HepG2 (cell line): ENCODE results near the gene TCEA3. TPM values are rescaled to one million over a fixed set of nuclear protein-coding genes. Genes with fewer than 3 reads are reported as not detected.
A peak's percentile ranks its signal among the peaks of the same experiment; 100 is the strongest.

Experiments
- FOXK1 ChIP-seq: sonication (generic); formaldehyde crosslinking; IDR thresholded peaks from 2 replicates; pipeline ENCODE4 v1.4.0; 2020; ENCODE audit warnings: low read depth, missing genetic modification reagents, borderline replicate concordance
- GZF1 ChIP-seq: sonication (generic); formaldehyde crosslinking; IDR thresholded peaks from 2 replicates; pipeline ENCODE4 v1.5.1; 2020; ENCODE audit warnings: mild to moderate bottlenecking, missing genetic modification reagents
- HMG20A ChIP-seq: IDR thresholded peaks from 2 replicates; pipeline ENCODE4 v1.6.1; 2016; ENCODE audit warnings: borderline replicate concordance
- KLF16 ChIP-seq, 2 experiments: sonication (generic) in 1 of 2; formaldehyde crosslinking in 1 of 2; IDR thresholded peaks; 2 replicates each; pipeline versions ENCODE4 v1.6.1 to v1.8.0; 2016 to 2023; ENCODE audit warnings: missing genetic modification reagents in 2 of 2, missing compliant biosample characterization in 1 of 2
- MLXIP ChIP-seq: sonication (generic); formaldehyde crosslinking; IDR thresholded peaks from 2 replicates; pipeline ENCODE4 v1.9.0; 2021; ENCODE audit warnings: missing genetic modification reagents, borderline replicate concordance
- MTF2 ChIP-seq: sonication (generic); formaldehyde crosslinking; IDR thresholded peaks from 2 replicates; pipeline ENCODE4 v1.5.0; 2020; ENCODE audit warnings: missing genetic modification reagents, borderline replicate concordance
- MXI1 ChIP-seq: IDR thresholded peaks from 3 replicates; pipeline ENCODE4 v1.6.1; 2012; ENCODE audit warnings: low read depth, low read length, inconsistent platforms, borderline replicate concordance
- RARA ChIP-seq: IDR thresholded peaks from 2 replicates; pipeline ENCODE4 v1.6.1; 2016; ENCODE audit warnings: missing genetic modification reagents, missing compliant biosample characterization
- RXRB ChIP-seq: IDR thresholded peaks from 2 replicates; pipeline ENCODE4 v1.6.1; 2016; ENCODE audit warnings: borderline replicate concordance, missing genetic modification reagents, missing compliant biosample characterization
- U2AF2 ChIP-seq: fragments of 200-400 bp; formaldehyde crosslinking; IDR thresholded peaks from 2 replicates; pipeline ENCODE4 v1.6.1; 2017; ENCODE audit warnings: low read depth, mild to moderate bottlenecking, low read length
- ZBTB7B ChIP-seq: sonication (generic); formaldehyde crosslinking; IDR thresholded peaks from 2 replicates; pipeline ENCODE4 v1.4.0; 2020; ENCODE audit warnings: missing genetic modification reagents
- ZKSCAN1 ChIP-seq: fragments of 150-350 bp; IDR thresholded peaks from 2 replicates; pipeline ENCODE4 v1.6.1; 2014; ENCODE audit warnings: low read length
- ZNF101 ChIP-seq: sonication (generic); formaldehyde crosslinking; IDR thresholded peaks from 2 replicates; pipeline ENCODE4 v1.4.0; 2020; ENCODE audit warnings: mild to moderate bottlenecking, low read depth, missing genetic modification reagents, borderline replicate concordance
- ZNF280B ChIP-seq: sonication (generic); formaldehyde crosslinking; IDR thresholded peaks from 2 replicates; pipeline ENCODE4 v1.5.0; 2020; ENCODE audit warnings: missing genetic modification reagents, mild to moderate bottlenecking, borderline replicate concordance
- ZNF44 ChIP-seq: sonication (generic); formaldehyde crosslinking; IDR thresholded peaks from 2 replicates; pipeline ENCODE4 v1.5.1; 2020; ENCODE audit warnings: mild to moderate bottlenecking, missing genetic modification reagents
- ZNF530 ChIP-seq: sonication (generic); formaldehyde crosslinking; IDR thresholded peaks from 2 replicates; pipeline ENCODE4 v1.5.0; 2020; ENCODE audit warnings: low read depth, mild to moderate bottlenecking, missing genetic modification reagents
- ZNF557 ChIP-seq: sonication (generic); formaldehyde crosslinking; IDR thresholded peaks from 2 replicates; pipeline ENCODE4 v1.4.0; 2020; ENCODE audit warnings: missing genetic modification reagents
- ZNF639 ChIP-seq: conservative IDR thresholded peaks from 2 replicates; pipeline ENCODE4 v1.6.1; 2018; ENCODE audit warnings: missing genetic modification reagents
- ZNF703 ChIP-seq: sonication (generic); formaldehyde crosslinking; IDR thresholded peaks from 2 replicates; pipeline ENCODE4 v1.5.1; 2020; ENCODE audit warnings: missing genetic modification reagents, mild to moderate bottlenecking, moderate library complexity, borderline replicate concordance
- ZNF776 ChIP-seq: sonication (generic); formaldehyde crosslinking; IDR thresholded peaks from 2 replicates; pipeline ENCODE4 v1.4.0; 2020; ENCODE audit warnings: mild to moderate bottlenecking, missing genetic modification reagents
- ZNF790 ChIP-seq: sonication (generic); formaldehyde crosslinking; IDR thresholded peaks from 2 replicates; pipeline ENCODE4 v1.8.0; 2022; ENCODE audit warnings: missing genetic modification reagents, mild to moderate bottlenecking, borderline replicate concordance
- ZNF792 ChIP-seq: IDR thresholded peaks from 2 replicates; pipeline ENCODE4 v1.6.1; 2016
- polyA plus RNA-seq, 8 experiments: library from polyadenylated mRNA; depleted of rRNA in 3 of 8; stranded (reverse) in 7 of 8; unstranded in 1 of 8; fragments of >200 nt; fragmentation: Illumina TruSeq in 4 of 8; extraction: Trizol in 4 of 8; gene quantifications; 2 replicates each; pipeline versions ENCODE4 v1.2.1 to v1.2.3, GENCODE V29; 2011 to 2016; ENCODE audit warnings: low read depth in 4 of 8, missing spikeins in 1 of 8, mixed read lengths in 1 of 8; ENCODE audit not compliant: insufficient read depth in 1 of 8
- total RNA-seq, 5 experiments: library from RNA; depleted of rRNA; stranded (reverse); fragments of >200 nt; fragmentation: Illumina TruSeq; extraction: Trizol; gene quantifications; 2 replicates each; pipeline ENCODE4 v1.2.3, GENCODE V29; 2016; ENCODE audit warnings: low read depth in 1 of 5
- TF ChIP-seq, protein P1 (sequence below): sonication (generic); formaldehyde crosslinking; IDR thresholded peaks from 2 replicates; pipeline ENCODE4 v1.8.0; 2022; ENCODE audit warnings: mild to moderate bottlenecking, missing genetic modification reagents

Gene TCEA3
- total and polyA plus RNA-seq, 2 of the 13 experiments (the other 11 are each of a cell fraction or from before 2014, with no cell fraction given), result 55.5 to 84.6 TPM

GRCh38 chr1:23424293-23425192 lies at the start of gene TCEA3 (continued):
- no peak for TF ChIP-seq MLXIP
- TF ChIP-seq ZNF792 (CRISPR knock-in tag), result no peak
- TF ChIP-seq ZNF44 (CRISPR knock-in tag), result no peak
- TF ChIP-seq, protein P1, sequence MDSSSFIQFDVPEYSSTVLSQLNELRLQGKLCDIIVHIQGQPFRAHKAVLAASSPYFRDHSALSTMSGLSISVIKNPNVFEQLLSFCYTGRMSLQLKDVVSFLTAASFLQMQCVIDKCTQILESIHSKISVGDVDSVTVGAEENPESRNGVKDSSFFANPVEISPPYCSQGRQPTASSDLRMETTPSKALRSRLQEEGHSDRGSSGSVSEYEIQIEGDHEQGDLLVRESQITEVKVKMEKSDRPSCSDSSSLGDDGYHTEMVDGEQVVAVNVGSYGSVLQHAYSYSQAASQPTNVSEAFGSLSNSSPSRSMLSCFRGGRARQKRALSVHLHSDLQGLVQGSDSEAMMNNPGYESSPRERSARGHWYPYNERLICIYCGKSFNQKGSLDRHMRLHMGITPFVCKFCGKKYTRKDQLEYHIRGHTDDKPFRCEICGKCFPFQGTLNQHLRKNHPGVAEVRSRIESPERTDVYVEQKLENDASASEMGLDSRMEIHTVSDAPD (CRISPR knock-in tag), result no peak
- TF ChIP-seq ZNF530 (CRISPR knock-in tag), result no peak
- TF ChIP-seq U2AF2, result no peak
- TF ChIP-seq ZNF639 (CRISPR knock-in tag), result no peak
- peak; percentile 40; the same call in 1 of the 2 replicates for TF ChIP-seq ZNF280B (CRISPR knock-in tag)
- TF ChIP-seq RARA, result no peak
- TF ChIP-seq GZF1 (CRISPR knock-in tag), result no peak
- no peak for TF ChIP-seq ZNF557 (CRISPR knock-in tag)
- peak; percentile 33; the same call in 1 of the 2 replicates for TF ChIP-seq FOXK1 (CRISPR knock-in tag)
- no peak; the same call in 1 of the 2 replicates for TF ChIP-seq ZBTB7B
- TF ChIP-seq RXRB (CRISPR knock-in tag), result peak; percentile 31
- TF ChIP-seq MTF2 (CRISPR knock-in tag), result no peak
- TF ChIP-seq ZKSCAN1, result no peak
- no peak for TF ChIP-seq HMG20A (CRISPR knock-in tag)
- no peak; the same call in 1 of the 2 replicates for TF ChIP-seq ZNF790
- TF ChIP-seq ZNF703 (CRISPR knock-in tag), result no peak
- TF ChIP-seq MXI1, result no peak
- TF ChIP-seq ZNF776 (CRISPR knock-in tag), result peak; percentile 86
- TF ChIP-seq ZNF101 (CRISPR knock-in tag), result no peak; the same call in 1 of the 2 replicates
- TF ChIP-seq KLF16 (CRISPR knock-in tag; IDR thresholded peaks at IDR 0.05), result no peak
